ENCODE results near the gene ZBTB16. TPM values are rescaled to one million over a fixed set of nuclear protein-coding genes. Genes with fewer than 3 reads are reported as not detected.

Gene ZBTB16
- total RNA-seq, 5 donors from 2014 or later (not counting 1 experiment from before 2014, with no cell fraction given): 8.3 to 20.5 (median 12.4) TPM

GRCh38 chr11:114075891-114076441 is 16.5 kb downstream of the ZBTB16 start:
- Histone ChIP-seq H3K9me3 (no peaks in the 10 kb centered on the region), H3K36me3 (ENCODE audit: control insufficient read depth in 2 of 2, extremely low read depth in 1 of 2, insufficient read depth in 1 of 2, low read length in 1 of 2) (no peaks in the 10 kb centered on the region), H3K27me3 (replicated peaks in 1 of 2; ENCODE audit: control insufficient read depth in 2 of 2, extremely low read depth in 1 of 2, insufficient read depth in 2 of 2, low read length in 1 of 2) (no peaks in the 10 kb centered on the region), H3K4me3 (ENCODE audit: control insufficient read depth in 1 of 2, extremely low read depth in 1 of 2, low read length in 1 of 2) (no peak overlapping the region), H3K4me1 (ENCODE audit: control insufficient read depth in 1 of 2, extremely low read depth in 1 of 2, insufficient read depth in 2 of 2, low read length in 2 of 2) (peaks cover 15 to 67% of the 10 kb centered on the region in 2 experiments), H3K27ac (ENCODE audit: low read length) (peak overlapping the region; percentile 74)
- DNase-seq (peak in 29 of 35 experiments; percentile 10 to 68 (median 43)), ATAC-seq (replicated peaks in 1 of 4) (no peak)
- 78% methylated on average over 18 of the region's 18 CpGs for whole genome bisulfite sequencing (ENCODE audit: insufficient coverage)
- no peaks in the 10 kb centered on the region for H3K36me3 Mint-ChIP-seq
- CTCF ChIA-PET: no interaction called here
- POLR2A ChIA-PET: interaction anchor here in 1 of 2 donors (0.6 kb wide), 1 partner anchor 10 kb away, joined by 3 read pairs; no protein-coding TSS in a partner anchor
- H3K27ac Mint-ChIP-seq: peak overlapping the region; percentile 29 to 66
- H3K9me3 Mint-ChIP-seq: no peaks in the 10 kb centered on the region
- peaks cover 0 to 6% of the 10 kb centered on the region in 2 donors for H3K27me3 Mint-ChIP-seq
- peaks cover 74 to 87% (median 76%) of the 10 kb centered on the region in 3 donors for H3K4me1 Mint-ChIP-seq
- H3K4me3 Mint-ChIP-seq: peak overlapping the region; percentile 17 to 52 (median 51)

DNA sequence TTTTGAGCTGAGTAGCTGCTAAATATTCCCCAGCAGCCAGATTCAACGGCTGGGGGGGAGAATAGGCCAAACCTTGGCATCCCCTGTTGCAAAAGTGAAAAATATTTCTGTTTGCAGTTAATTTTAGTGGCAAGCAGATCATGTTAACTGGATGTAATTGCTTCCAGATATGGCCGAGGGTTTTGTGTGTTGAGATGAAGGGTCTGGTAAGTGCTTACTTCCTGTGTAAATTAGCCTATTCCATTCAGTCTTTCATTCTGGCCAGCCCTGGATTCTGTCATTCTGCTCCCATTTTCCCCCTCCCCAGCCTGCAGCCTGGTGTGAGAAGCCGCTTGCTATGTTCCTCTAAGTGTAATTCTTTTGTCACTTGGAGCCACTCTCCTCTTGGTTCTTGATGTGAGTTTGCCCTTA is 17.4 kb downstream of the ZBTB16 start:
- H3K4me1 ChIP-seq (ENCODE audit: control insufficient read depth in 1 of 2, extremely low read depth in 1 of 2, insufficient read depth in 2 of 2, low read length in 2 of 2): peaks cover 15 to 68% of the 10 kb centered on the region in 2 experiments
- DNase-seq: no peak
- H3K4me3 Mint-ChIP-seq: peak overlapping the region; percentile 68 to 76 (median 70)
- peak overlapping the region in 1 of 2 donors; percentile 23 for H3K4me3 ChIP-seq (ENCODE audit: control insufficient read depth in 1 of 2, extremely low read depth in 1 of 2, low read length in 1 of 2)
- H3K9me3 Mint-ChIP-seq: no peaks in the 10 kb centered on the region
- H3K4me1 Mint-ChIP-seq: peaks cover 71 to 89% (median 83%) of the 10 kb centered on the region in 3 donors
- no peaks in the 10 kb centered on the region for H3K36me3 ChIP-seq (ENCODE audit: control insufficient read depth in 2 of 2, extremely low read depth in 1 of 2, insufficient read depth in 1 of 2, low read length in 1 of 2)
- H3K27me3 Mint-ChIP-seq: peaks cover 5 to 6% of the 10 kb centered on the region in 2 donors
- CTCF ChIA-PET: interaction anchor here in 1 of 2 donors (1.0 kb wide), 1 partner anchor 17 kb away, joined by 3 read pairs; no protein-coding TSS in a partner anchor
- WGBS (ENCODE audit: insufficient coverage): 53% methylated on average over 2 of the region's 3 CpGs
- no peaks in the 10 kb centered on the region for H3K36me3 Mint-ChIP-seq
- no peaks in the 10 kb centered on the region for H3K27me3 ChIP-seq (replicated peaks in 1 of 2; ENCODE audit: control insufficient read depth in 2 of 2, extremely low read depth in 1 of 2, insufficient read depth in 2 of 2, low read length in 1 of 2)
- H3K27ac Mint-ChIP-seq: peak overlapping the region; percentile 93 to 94
- ATAC-seq (replicated peaks in 1 of 4): no peak
- POLR2A ChIA-PET: interaction anchor here in 1 of 2 donors (0.6 kb wide), 1 partner anchor 125 kb away, joined by 3 read pairs; no protein-coding TSS in a partner anchor
- no peaks in the 10 kb centered on the region for H3K9me3 ChIP-seq
- H3K27ac ChIP-seq (ENCODE audit: low read length): peak overlapping the region; percentile 74

- Histone ChIP-seq H3K4me3 (ENCODE audit: control insufficient read depth in 1 of 2, extremely low read depth in 1 of 2, low read length in 1 of 2) (peak overlapping the region in 1 of 2 donors; percentile 23), H3K27ac (ENCODE audit: low read length) (peak overlapping the region; percentile 74), H3K9me3 (no peaks in the 10 kb centered on the region), H3K27me3 (replicated peaks in 1 of 2; ENCODE audit: control insufficient read depth in 2 of 2, extremely low read depth in 1 of 2, insufficient read depth in 2 of 2, low read length in 1 of 2) (peaks cover 0 to 3% of the 10 kb centered on the region in 2 experiments), H3K4me1 (ENCODE audit: control insufficient read depth in 1 of 2, extremely low read depth in 1 of 2, insufficient read depth in 2 of 2, low read length in 2 of 2) (peaks cover 15 to 69% of the 10 kb centered on the region in 2 experiments), H3K36me3 (ENCODE audit: control insufficient read depth in 2 of 2, extremely low read depth in 1 of 2, insufficient read depth in 1 of 2, low read length in 1 of 2) (no peaks in the 10 kb centered on the region)
- H3K36me3 Mint-ChIP-seq: no peaks in the 10 kb centered on the region
- peaks cover 5 to 6% of the 10 kb centered on the region in 2 donors for H3K27me3 Mint-ChIP-seq
- POLR2A ChIA-PET: interaction anchor here in 1 of 2 donors (0.6 to 1.0 kb wide), 4 partner anchors 12 to 32 kb away, joined by 3 to 9 read pairs (median 3); no protein-coding TSS in a partner anchor
- DNase-seq: peak in 23 of 35 experiments; percentile 17 to 66 (median 39)
- H3K4me3 Mint-ChIP-seq: peak overlapping the region; percentile 68 to 76 (median 70)
- CTCF ChIA-PET: interaction anchor here (0.6 to 1.0 kb wide), 4 partner anchors 11 to 184 kb away, joined by 3 to 6 read pairs (median 4); no protein-coding TSS in a partner anchor
- H3K9me3 Mint-ChIP-seq: no peaks in the 10 kb centered on the region
- WGBS (ENCODE audit: insufficient coverage): 8% methylated on average over 2 of the region's 9 CpGs
- peak overlapping the region; percentile 93 to 94 for H3K27ac Mint-ChIP-seq
- peak; percentile 53 to 60 (median 56) for ATAC-seq (replicated peaks in 1 of 4)
- H3K4me1 Mint-ChIP-seq: peaks cover 71 to 88% (median 83%) of the 10 kb centered on the region in 3 donors
Observed at GRCh38 chr11:114077482-114078305, 18.2 kb downstream of the ZBTB16 start.

- Mint-ChIP-seq H3K4me3 (peak overlapping the region in 1 of 3 donors; percentile 68), H3K36me3 (no peaks in the 10 kb centered on the region), H3K4me1 (peaks cover 72 to 86% (median 84%) of the 10 kb centered on the region in 3 donors), H3K27ac (peak overlapping the region; percentile 93 to 94), H3K27me3 (peaks cover 5 to 6% of the 10 kb centered on the region in 2 donors), H3K9me3 (no peaks in the 10 kb centered on the region)
- ChIA-PET POLR2A (interaction anchor here in 1 of 2 donors (0.6 to 1.0 kb wide), 4 partner anchors 13 to 33 kb away, joined by 3 to 9 read pairs (median 3); no protein-coding TSS in a partner anchor), CTCF (interaction anchor here (0.6 to 1.0 kb wide), 4 partner anchors 12 to 184 kb away, joined by 3 to 6 read pairs (median 4); no protein-coding TSS in a partner anchor)
- peaks cover 0 to 10% of the 10 kb centered on the region in 2 experiments for H3K27me3 ChIP-seq (replicated peaks in 1 of 2; ENCODE audit: control insufficient read depth in 2 of 2, extremely low read depth in 1 of 2, insufficient read depth in 2 of 2, low read length in 1 of 2)
- H3K27ac ChIP-seq (ENCODE audit: low read length): peak overlapping the region; percentile 74
- no peaks in the 10 kb centered on the region for H3K36me3 ChIP-seq (ENCODE audit: control insufficient read depth in 2 of 2, extremely low read depth in 1 of 2, insufficient read depth in 1 of 2, low read length in 1 of 2)
- H3K9me3 ChIP-seq: no peaks in the 10 kb centered on the region
- WGBS (ENCODE audit: insufficient coverage): 100% methylated on average over 2 of the region's 4 CpGs
- no peak overlapping the region for H3K4me3 ChIP-seq (ENCODE audit: control insufficient read depth in 1 of 2, extremely low read depth in 1 of 2, low read length in 1 of 2)
- peaks cover 12 to 70% of the 10 kb centered on the region in 2 experiments for H3K4me1 ChIP-seq (ENCODE audit: control insufficient read depth in 1 of 2, extremely low read depth in 1 of 2, insufficient read depth in 2 of 2, low read length in 2 of 2)
- ATAC-seq (replicated peaks in 1 of 4): no peak
- DNase-seq: no peak
Observed at GRCh38 chr11:114078423-114078822, 18.9 kb downstream of the ZBTB16 start.

DNA sequence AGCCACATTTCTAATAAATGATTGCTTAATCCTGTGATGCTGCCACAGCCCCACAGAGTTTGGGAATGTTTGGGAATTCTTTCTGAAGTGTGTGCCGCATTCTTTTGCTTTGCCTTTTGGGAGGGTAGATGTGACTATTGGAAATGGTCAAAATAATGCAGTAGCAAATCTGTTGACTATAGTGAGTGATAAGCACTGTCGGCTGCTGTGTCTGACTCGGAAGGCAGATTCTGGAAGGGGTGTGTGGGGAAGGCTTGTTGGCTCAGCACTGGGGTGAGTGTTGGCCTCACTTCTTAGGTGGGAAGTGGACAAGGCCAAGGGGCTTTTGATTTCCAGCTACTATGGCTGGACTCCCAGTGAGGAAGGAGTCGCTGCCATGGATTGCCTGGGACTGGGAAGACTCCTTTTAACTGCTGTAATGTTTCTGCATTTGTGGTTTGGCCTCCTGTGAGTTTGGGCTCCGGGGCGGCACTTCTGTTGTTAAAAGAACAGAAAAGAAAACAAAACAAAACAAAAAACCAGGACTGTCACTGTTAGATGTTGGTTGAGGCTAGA is 20.1 kb downstream of the ZBTB16 start:
- Mint-ChIP-seq H3K9me3 (no peaks in the 10 kb centered on the region), H3K27ac (peak overlapping the region; percentile 74 to 76), H3K36me3 (no peaks in the 10 kb centered on the region), H3K4me1 (peaks cover 69 to 83% (median 80%) of the 10 kb centered on the region in 3 donors), H3K27me3 (peaks cover 9 to 15% of the 10 kb centered on the region in 2 donors), H3K4me3 (no peak overlapping the region)
- Histone ChIP-seq H3K27ac (ENCODE audit: low read length) (peak overlapping the region; percentile 30), H3K4me3 (ENCODE audit: control insufficient read depth in 1 of 2, extremely low read depth in 1 of 2, low read length in 1 of 2) (no peak overlapping the region), H3K36me3 (ENCODE audit: control insufficient read depth in 2 of 2, extremely low read depth in 1 of 2, insufficient read depth in 1 of 2, low read length in 1 of 2) (no peaks in the 10 kb centered on the region), H3K4me1 (ENCODE audit: control insufficient read depth in 1 of 2, extremely low read depth in 1 of 2, insufficient read depth in 2 of 2, low read length in 2 of 2) (peaks cover 10 to 60% of the 10 kb centered on the region in 2 experiments), H3K27me3 (replicated peaks in 1 of 2; ENCODE audit: control insufficient read depth in 2 of 2, extremely low read depth in 1 of 2, insufficient read depth in 2 of 2, low read length in 1 of 2) (peaks cover 0 to 12% of the 10 kb centered on the region in 2 experiments), H3K9me3 (no peaks in the 10 kb centered on the region)
- ChIA-PET POLR2A (no interaction called here), CTCF (no interaction called here)
- DNase-seq (no peak), ATAC-seq (replicated peaks in 1 of 4) (no peak)
- WGBS (ENCODE audit: insufficient coverage): 94% methylated on average over 3 of the region's 6 CpGs
